Erythroblast (primary cell): ENCODE data around the gene MFAP4.

Source experiments
- GATA1 ChIP-seq: IDR thresholded peaks from 2 replicates; pipeline ENCODE4 v1.6.1; 2011; ENCODE audit warnings: low read depth, mild to moderate bottlenecking, control low read depth, low read length, moderate library complexity
- POLR2A ChIP-seq: IDR thresholded peaks from 2 replicates; pipeline ENCODE4 v1.6.1; 2011; ENCODE audit warnings: mild to moderate bottlenecking, low read length

GRCh38 chr17:19363460-19364035 is 23.4 kb downstream of the MFAP4 start:
- no peak for TF ChIP-seq POLR2A
- TF ChIP-seq GATA1: no peak
